A673 (cell line): ENCODE data around the gene TRA2B.

Source experiments
- EZH2 ChIP-seq: fragments of 200-600 bp; sonication (generic); IDR thresholded peaks from 2 replicates; pipeline ENCODE4 v1.6.1; 2017; ENCODE audit warnings: borderline replicate concordance, low read depth, mild to moderate bottlenecking, mixed read lengths, antibody characterized with exemption, low read length; ENCODE audit not compliant: poor library complexity, severe bottlenecking
- TF ChIP-seq, protein P1 (sequence below): fragments of 300-800, 200-600 bp; sonication (generic); conservative IDR thresholded peaks from 2 replicates; pipeline ENCODE4 v1.5.1; 2017; ENCODE audit warnings: low read depth, mild to moderate bottlenecking, antibody characterized with exemption, low read length, moderate library complexity, mixed read lengths

- TF ChIP-seq EZH2, result no peak
- TF ChIP-seq, protein P1, sequence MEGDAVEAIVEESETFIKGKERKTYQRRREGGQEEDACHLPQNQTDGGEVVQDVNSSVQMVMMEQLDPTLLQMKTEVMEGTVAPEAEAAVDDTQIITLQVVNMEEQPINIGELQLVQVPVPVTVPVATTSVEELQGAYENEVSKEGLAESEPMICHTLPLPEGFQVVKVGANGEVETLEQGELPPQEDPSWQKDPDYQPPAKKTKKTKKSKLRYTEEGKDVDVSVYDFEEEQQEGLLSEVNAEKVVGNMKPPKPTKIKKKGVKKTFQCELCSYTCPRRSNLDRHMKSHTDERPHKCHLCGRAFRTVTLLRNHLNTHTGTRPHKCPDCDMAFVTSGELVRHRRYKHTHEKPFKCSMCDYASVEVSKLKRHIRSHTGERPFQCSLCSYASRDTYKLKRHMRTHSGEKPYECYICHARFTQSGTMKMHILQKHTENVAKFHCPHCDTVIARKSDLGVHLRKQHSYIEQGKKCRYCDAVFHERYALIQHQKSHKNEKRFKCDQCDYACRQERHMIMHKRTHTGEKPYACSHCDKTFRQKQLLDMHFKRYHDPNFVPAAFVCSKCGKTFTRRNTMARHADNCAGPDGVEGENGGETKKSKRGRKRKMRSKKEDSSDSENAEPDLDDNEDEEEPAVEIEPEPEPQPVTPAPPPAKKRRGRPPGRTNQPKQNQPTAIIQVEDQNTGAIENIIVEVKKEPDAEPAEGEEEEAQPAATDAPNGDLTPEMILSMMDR, result no peak
These were observed 57.2 kb downstream of the TRA2B start for GRCh38 chr3:185880600-185880999.
